ENCODE results near the gene INAVA. TPM values are rescaled to one million over a fixed set of nuclear protein-coding genes. Genes with fewer than 3 reads are reported as not detected.

INAVA gene
- total RNA-seq, 4 donors from 2014 or later = 0.09 to 0.95 (median 0.12) TPM; not detected in 1

DNA sequence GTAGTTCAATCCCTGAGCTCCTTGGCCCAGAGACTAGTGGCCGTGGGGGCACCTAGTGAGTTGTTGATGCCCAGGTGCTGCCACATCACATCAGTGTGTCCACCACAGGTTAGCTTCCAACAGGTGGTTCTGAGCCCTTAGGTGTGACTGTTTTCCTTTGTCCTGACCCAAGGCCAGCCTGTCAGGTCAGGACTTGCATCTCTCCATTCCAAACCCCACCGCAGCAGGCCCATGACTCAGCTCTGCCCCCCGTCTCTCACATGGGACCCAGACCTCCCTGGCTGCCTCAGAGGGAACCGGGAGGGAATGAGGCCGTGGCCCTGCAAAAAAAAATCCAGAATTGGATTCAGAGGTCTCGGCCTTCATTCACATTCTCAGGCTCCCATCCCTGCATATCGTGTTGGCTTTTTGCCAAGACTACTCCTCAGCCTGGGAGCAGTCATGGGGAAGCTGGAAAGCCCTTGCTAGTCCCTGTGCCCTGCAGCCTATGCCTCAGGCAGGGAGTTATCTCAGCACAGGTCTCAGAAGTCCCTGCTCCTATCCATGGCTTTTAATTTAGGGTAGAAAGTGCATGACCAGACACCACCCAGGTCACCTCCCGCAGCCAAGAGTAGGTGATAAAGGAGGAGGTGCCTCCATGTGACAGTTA lies 7.2 kb downstream of the INAVA start:
- TF ChIP-seq CTCF (IDR thresholded peaks at IDR 0.05) = no peak
- no peak for DNase-seq (ENCODE audit: low spot score)
- no peak for ATAC-seq (ENCODE audit: low FRiP score)

DNA sequence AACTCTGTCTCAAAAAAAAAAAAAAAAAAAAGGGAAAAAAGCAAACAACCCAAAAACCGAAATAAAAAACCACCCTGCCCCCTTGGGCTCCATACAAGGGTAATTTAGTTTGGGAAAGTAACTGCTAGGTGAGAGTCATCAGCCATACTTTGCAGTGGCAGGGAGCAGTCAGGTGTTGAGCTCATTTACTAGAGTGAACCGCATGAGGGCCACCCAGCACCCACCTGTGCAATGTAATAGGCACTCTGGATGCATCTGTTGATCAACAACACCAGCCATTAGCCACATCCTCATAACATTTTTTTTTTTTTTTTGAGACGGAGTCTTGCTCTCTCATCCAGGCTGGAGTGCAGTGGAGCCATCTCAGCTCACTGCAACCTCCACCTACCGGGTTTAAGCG lies 9.1 kb downstream of the INAVA start:
- ATAC-seq (ENCODE audit: low FRiP score) = no peak
- no peak for DNase-seq (ENCODE audit: low spot score)
- no peak for TF ChIP-seq CTCF (IDR thresholded peaks at IDR 0.05)

DNA sequence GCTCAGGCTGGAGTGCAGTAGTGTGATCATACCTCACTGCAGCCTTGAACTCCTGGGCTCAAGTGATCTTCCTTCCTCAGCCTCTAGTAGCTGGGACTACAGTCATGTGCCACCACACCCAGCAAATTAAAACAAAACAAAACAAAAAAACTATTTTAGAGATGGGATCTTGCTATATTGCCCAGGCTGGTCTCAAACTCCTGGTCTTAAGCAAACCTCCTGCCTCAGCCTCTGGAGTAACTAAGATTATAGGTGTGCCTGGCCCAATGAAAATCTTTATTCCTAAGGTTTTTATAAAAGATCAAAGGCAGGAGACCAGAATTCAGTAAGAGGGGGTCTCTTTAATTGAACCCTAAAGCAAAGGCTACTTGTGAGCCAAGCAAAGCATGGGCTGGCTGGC lies 10.1 kb downstream of the INAVA start:
- DNase-seq (ENCODE audit: low spot score) (no peak), ATAC-seq (ENCODE audit: low FRiP score) (no peak)
- TF ChIP-seq CTCF (IDR thresholded peaks at IDR 0.05) = no peak

DNA sequence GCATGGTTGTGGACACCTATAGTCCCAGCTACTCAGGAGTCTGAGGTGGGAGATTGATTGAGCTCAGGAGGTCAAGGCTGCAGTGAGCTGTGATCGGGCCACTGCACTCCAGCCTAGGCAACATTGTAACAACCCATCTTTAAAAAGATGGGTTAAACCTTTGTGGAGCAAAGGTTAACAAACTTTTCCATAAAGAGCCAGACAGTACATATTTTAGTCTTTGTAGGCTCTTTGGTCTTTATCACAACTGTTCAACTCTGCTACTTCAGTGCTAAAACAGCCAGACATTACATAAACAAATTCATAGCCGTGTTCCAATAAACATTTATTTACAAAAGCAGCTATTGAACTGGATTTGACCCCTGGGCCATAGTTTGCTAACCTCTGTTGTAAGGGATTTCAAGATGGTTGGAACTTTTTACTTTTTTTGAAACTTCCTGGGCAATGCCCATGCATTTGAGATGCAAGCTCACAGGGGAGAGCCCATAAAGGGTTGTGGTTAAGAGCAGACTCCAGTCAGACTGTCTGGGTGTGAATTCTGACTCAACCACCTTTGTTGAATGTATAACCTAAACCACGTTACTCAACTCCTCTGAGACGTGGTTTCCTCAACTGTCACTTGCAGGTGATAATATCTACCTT lies 10.8 kb downstream of the INAVA start:
- DNase-seq (ENCODE audit: low spot score) (no peak), ATAC-seq (ENCODE audit: low FRiP score) (no peak)
- no peak for TF ChIP-seq CTCF (IDR thresholded peaks at IDR 0.05)

DNA sequence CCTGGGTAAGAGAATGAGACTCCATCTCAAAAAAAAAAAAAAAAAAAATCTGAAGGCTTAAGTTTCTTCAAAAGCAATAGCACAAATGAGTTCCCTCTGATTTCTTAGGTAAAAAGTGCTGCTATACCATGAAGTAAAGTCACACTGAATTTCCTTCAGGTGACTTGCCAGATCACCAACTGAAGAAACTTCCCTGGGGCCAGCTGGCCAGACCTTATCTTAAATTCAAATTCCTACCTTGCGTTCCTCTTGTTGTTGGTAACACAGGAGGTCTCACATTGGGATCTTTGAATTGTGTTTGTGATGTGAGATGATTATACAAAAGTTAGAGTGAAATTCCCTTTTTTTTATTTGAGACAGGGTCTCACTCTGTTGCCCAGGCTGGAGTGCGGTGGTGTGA lies 11.8 kb downstream of the INAVA start:
- ATAC-seq (ENCODE audit: low FRiP score) (no peak), DNase-seq (ENCODE audit: low spot score) (no peak)
- no peak for TF ChIP-seq CTCF (IDR thresholded peaks at IDR 0.05)

GRCh38 chr1:200907611-200908097 lies 13.0 kb downstream of the INAVA start:
- ATAC-seq (ENCODE audit: low FRiP score) (no peak), DNase-seq (ENCODE audit: low spot score) (no peak)
- no peak for TF ChIP-seq CTCF (IDR thresholded peaks at IDR 0.05)
